GM10847 (cell line): Measurements from ENCODE around the gene COL8A2.

ENCODE experiments used
- POLR2A ChIP-seq: IDR thresholded peaks from 2 replicates; pipeline ENCODE4 v1.6.1; 2011; ENCODE audit not compliant: insufficient read length; ENCODE audit errors: extremely low read depth

Gene COL8A2

GRCh38 chr1:36132029-36132428 is 7.0 kb upstream of the COL8A2 start:
- TF ChIP-seq POLR2A = no peak

- TF ChIP-seq POLR2A = no peak
Measured at GRCh38 chr1:36128905-36129206, 3.8 kb upstream of the COL8A2 start.

- TF ChIP-seq POLR2A = no peak
Measured at GRCh38 chr1:36128126-36128904, 3.3 kb upstream of the COL8A2 start.

- no peak for TF ChIP-seq POLR2A
Measured at GRCh38 chr1:36126797-36127500, 1.9 kb upstream of the COL8A2 start.

- TF ChIP-seq POLR2A = no peak
Measured at GRCh38 chr1:36126005-36126716, 1.1 kb upstream of the COL8A2 start.

GRCh38 chr1:36124404-36125128 is 456 bp downstream of the COL8A2 start:
- TF ChIP-seq POLR2A = no peak

GRCh38 chr1:36123356-36123755 is 1.7 kb downstream of the COL8A2 start:
- no peak for TF ChIP-seq POLR2A

GRCh38 chr1:36122062-36123030 is 2.7 kb downstream of the COL8A2 start:
- no peak for TF ChIP-seq POLR2A

GRCh38 chr1:36119456-36119855 is 5.6 kb downstream of the COL8A2 start:
- TF ChIP-seq POLR2A = no peak

- no peak for TF ChIP-seq POLR2A
Measured at GRCh38 chr1:36118447-36119204, 6.4 kb downstream of the COL8A2 start.

GRCh38 chr1:36116901-36117300 is 8.1 kb downstream of the COL8A2 start:
- no peak for TF ChIP-seq POLR2A

- TF ChIP-seq POLR2A = no peak
Measured at GRCh38 chr1:36115931-36116330, 9.1 kb downstream of the COL8A2 start.

GRCh38 chr1:36115200-36115669 is 9.8 kb downstream of the COL8A2 start:
- TF ChIP-seq POLR2A = no peak
